ENCODE results near the gene TKFC. TPM values are rescaled to one million over a fixed set of nuclear protein-coding genes. Genes with fewer than 3 reads are reported as not detected.

The TKFC gene
- total RNA-seq, 4 donors from 2014 or later: 9.3 to 24.1 (median 15.5) TPM

- TF ChIP-seq, protein P1, sequence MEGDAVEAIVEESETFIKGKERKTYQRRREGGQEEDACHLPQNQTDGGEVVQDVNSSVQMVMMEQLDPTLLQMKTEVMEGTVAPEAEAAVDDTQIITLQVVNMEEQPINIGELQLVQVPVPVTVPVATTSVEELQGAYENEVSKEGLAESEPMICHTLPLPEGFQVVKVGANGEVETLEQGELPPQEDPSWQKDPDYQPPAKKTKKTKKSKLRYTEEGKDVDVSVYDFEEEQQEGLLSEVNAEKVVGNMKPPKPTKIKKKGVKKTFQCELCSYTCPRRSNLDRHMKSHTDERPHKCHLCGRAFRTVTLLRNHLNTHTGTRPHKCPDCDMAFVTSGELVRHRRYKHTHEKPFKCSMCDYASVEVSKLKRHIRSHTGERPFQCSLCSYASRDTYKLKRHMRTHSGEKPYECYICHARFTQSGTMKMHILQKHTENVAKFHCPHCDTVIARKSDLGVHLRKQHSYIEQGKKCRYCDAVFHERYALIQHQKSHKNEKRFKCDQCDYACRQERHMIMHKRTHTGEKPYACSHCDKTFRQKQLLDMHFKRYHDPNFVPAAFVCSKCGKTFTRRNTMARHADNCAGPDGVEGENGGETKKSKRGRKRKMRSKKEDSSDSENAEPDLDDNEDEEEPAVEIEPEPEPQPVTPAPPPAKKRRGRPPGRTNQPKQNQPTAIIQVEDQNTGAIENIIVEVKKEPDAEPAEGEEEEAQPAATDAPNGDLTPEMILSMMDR (IDR thresholded peaks at IDR 0.05; ENCODE audit: low read depth): no peak
These were observed 1.7 kb downstream of the TKFC start for GRCh38 chr11:61334434-61335354.

DNA sequence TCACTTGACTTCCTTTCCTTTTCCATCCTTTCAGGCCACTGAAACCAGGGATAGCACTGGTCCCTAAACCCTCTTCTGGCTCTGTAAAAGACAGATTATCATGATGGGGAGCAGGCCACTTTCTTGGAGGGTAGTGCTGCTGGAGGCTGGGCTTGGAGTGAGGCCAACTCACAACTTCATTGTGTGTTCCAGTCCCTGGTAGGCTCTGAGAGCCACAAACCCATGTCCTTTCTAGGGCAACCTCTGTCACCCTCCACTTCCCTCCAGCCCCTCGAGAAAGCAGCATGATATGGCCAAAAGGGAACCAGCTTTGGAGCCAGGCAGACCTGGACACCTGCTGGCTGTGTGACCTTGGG is 2.3 kb downstream of the TKFC start:
- TF ChIP-seq, protein P1 (IDR thresholded peaks at IDR 0.05; ENCODE audit: low read depth): no peak

GRCh38 chr11:61336171-61336935 is 3.3 kb downstream of the TKFC start:
- TF ChIP-seq, protein P1 (IDR thresholded peaks at IDR 0.05; ENCODE audit: low read depth): no peak

GRCh38 chr11:61337706-61338470 is 4.9 kb downstream of the TKFC start:
- TF ChIP-seq, protein P1 (IDR thresholded peaks at IDR 0.05; ENCODE audit: low read depth): no peak

DNA sequence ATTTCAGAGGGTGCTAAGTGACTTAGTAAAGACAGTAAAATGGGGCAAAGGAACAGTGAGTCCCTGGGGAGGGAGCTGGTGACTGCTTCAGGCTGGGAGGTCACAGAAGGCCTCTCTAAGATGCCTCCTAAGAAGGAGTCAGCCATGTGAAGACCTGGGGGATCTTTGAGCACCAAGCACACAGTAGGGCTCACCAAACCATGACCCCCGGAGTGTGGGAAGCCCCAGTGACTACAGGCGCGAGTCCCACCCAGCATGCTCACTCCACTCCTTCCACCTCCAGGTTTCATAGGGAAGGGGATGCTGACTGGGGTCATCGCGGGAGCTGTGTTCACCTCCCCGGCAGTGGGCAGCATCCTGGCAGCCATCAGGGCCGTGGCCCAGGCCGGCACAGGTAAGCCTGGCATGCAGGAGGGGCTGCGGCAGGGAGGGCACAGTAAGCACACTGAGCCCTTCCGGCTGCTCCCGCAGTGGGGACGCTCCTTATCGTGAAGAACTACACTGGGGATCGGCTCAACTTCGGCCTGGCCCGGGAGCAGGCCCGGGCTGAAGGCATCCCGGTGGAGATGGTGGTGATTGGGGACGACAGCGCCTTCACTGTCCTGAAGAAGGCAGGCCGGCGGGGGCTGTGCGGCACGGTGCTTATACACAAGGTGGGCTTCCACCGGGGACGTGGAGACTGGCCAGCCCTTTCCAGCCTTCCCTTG is 5.9 kb downstream of the TKFC start:
- TF ChIP-seq, protein P1 (IDR thresholded peaks at IDR 0.05; ENCODE audit: low read depth): no peak

DNA sequence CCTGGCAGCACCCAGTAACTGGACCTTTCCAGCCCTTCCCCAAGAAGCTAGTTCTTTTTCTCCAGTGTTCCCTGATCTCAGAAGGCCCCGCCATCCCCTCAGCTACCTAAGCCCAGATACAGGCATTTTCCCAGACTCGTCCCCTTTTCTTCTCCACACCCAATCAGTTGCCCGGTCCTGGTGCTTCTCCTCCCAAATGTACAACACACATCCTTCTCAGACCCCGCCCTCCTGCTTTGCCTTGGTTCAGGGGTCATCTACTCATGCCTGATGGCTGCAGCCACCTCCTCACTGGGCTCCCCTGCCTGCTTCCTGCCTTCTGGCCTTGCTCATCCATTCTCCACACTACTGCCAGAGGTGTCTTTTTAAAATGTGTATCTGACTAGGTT is 6.5 kb downstream of the TKFC start:
- TF ChIP-seq, protein P1 (IDR thresholded peaks at IDR 0.05; ENCODE audit: low read depth): no peak
